ENCODE measurements around the gene SLBP. TPM values are rescaled to one million over a fixed set of nuclear protein-coding genes. Genes with fewer than 3 reads are reported as not detected.

SLBP gene
- total and polyA plus RNA-seq, 2 donors (not counting 3 experiments of a cell fraction or from before 2014, with no cell fraction given): 48.3 to 63.1 TPM

- Histone ChIP-seq H3K9me1 (replicated peaks; ENCODE audit: control insufficient read depth, extremely low read depth, insufficient read depth, low read length) (no peaks in the 10 kb centered on the region), H3K9me3 (replicated peaks; ENCODE audit: control insufficient read depth, insufficient read depth, low read length) (no peaks in the 10 kb centered on the region), H3K36me3 (ENCODE audit: control insufficient read depth in 2 of 2, extremely low read depth in 1 of 2, insufficient read depth in 2 of 2, low read length in 2 of 2) (no peaks in the 10 kb centered on the region), H3K4me3 (replicated peaks in 1 of 3; ENCODE audit: insufficient read depth in 1 of 3, low read depth in 1 of 3, low read length in 3 of 3) (no peak overlapping the region), H3K4me1 (ENCODE audit: control insufficient read depth, extremely low read depth, insufficient read depth, low read length) (peaks cover 9% of the 10 kb centered on the region), H3K27me3 (ENCODE audit: control insufficient read depth in 2 of 2, insufficient read depth in 2 of 2, low read length in 2 of 2) (no peaks in the 10 kb centered on the region), H2AFZ (ENCODE audit: low read depth, low read length) (no peak overlapping the region), H3K79me2 (ENCODE audit: control insufficient read depth, insufficient read depth, low read length) (no peaks in the 10 kb centered on the region), H3K4me2 (ENCODE audit: insufficient read depth, low read length) (no peak overlapping the region), H4K20me1 (replicated peaks; ENCODE audit: control insufficient read depth, extremely low read depth, insufficient read depth, low read length) (no peaks in the 10 kb centered on the region), H3K9ac (replicated peaks; ENCODE audit: extremely low read depth, insufficient read depth, low read length) (no peak overlapping the region), H3K27ac (ENCODE audit: insufficient read depth, low read depth, low read length) (no peak overlapping the region)
- FAIRE-seq (no peak), DNase-seq (ENCODE audit: low read depth, low spot score) (no peak)
- CTCF ChIA-PET: no interaction called here
- no TSS peak for BruUV-seq (replicated peaks)
- intact Hi-C loops (cut with micrococcal nuclease): no loop called here
- POLR2A ChIA-PET: no interaction called here
- TF ChIP-seq CTCF (IDR thresholded peaks at IDR 0.05; ENCODE audit: extremely low read depth in 1 of 2, insufficient read depth in 1 of 2, low read depth in 1 of 2, low read length in 2 of 2) (no peak), JUN (IDR thresholded peaks at IDR 0.05; ENCODE audit: borderline replicate concordance, insufficient read depth, insufficient read length, low read depth) (no peak), GATA2 (IDR thresholded peaks at IDR 0.05; ENCODE audit: insufficient read depth, insufficient read length, low read depth, low read length) (no peak), POLR2A (IDR thresholded peaks at IDR 0.05; ENCODE audit: low read depth, low read length) (no peak), EZH2 (IDR thresholded peaks at IDR 0.05; ENCODE audit: borderline replicate concordance, low read depth, low read length, severe bottlenecking) (no peak), MYC (IDR thresholded peaks at IDR 0.05; ENCODE audit: low read depth, low read length) (no peak), POLR2AphosphoS5 (IDR thresholded peaks at IDR 0.05; ENCODE audit: insufficient read depth, low read depth, low read length) (no peak), FOS (IDR thresholded peaks at IDR 0.05; ENCODE audit: borderline replicate concordance, insufficient read depth, low read length) (no peak), MAX (IDR thresholded peaks at IDR 0.05; ENCODE audit: insufficient read depth, insufficient read length) (no peak)
- dilution Hi-C loops (cut with MboI; ENCODE audit: extremely low pct_ligation_motif_present, low sequenced_read_pairs): no loop called here
Observed at GRCh38 chr4:1761130-1761689, 49.1 kb upstream of the SLBP start.

Data from endothelial cell of umbilical vein (primary cell).